CD4-positive, alpha-beta T cell treated with Interleukin-17A for 4 hours (primary cell): ENCODE data around the gene ANTXR2.
A peak's percentile ranks its signal among the peaks of the same experiment; 100 is the strongest.
"Not testable (repeated sequence)": the region's sequence is repeated elsewhere in the genome, so short reads cannot be mapped to it uniquely, and the experiment has no call there.

ENCODE experiments used
- DNase-seq: peaks from one replicate; pipeline ENCODE4 v3.0.0-alpha.2; 2020; ENCODE audit warnings: mixed read lengths

The ANTXR2 gene

DNA sequence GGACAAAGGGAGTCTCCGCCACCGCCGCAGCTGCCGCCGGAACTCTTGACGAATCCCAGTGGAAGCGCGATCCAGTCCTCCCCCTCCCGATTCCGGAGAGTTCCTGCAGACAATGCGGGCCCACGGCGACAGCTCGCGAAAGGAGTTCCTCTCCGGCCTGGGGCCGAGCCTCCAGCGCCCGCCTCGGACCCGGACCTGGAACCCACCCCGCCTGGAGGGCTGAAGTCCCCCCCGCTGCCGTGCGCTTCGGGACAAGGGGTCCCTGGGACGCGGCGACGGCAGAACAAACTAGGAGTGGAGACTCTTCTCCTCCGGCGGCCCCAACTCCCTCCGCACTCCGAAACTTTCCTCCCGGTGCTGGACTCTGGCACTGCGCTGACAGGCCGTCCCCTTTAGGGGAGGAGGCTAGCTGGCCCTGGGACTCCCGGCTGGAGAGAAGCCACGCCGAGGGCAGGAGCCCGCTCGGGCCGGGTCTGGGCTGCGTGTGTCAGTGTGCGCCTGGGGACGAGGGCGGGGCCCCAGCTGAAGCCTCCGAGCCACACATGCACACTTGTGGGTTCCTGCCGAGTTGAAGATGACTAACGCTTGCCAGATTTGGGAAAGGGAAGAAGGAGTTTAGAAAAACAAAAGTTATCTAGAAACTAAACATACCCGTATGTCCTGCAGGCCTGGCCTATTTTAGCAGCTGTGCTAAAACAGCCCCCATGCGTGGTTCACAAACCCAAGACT lies at the start of gene ANTXR2:
TSS of gene ANTXR2 (minus strand) at position 486 of the 729 bp plus-strand sequence. CDS start 669 bp downstream, outside the sequence.
- DNase-seq, result peak; percentile 88

DNA sequence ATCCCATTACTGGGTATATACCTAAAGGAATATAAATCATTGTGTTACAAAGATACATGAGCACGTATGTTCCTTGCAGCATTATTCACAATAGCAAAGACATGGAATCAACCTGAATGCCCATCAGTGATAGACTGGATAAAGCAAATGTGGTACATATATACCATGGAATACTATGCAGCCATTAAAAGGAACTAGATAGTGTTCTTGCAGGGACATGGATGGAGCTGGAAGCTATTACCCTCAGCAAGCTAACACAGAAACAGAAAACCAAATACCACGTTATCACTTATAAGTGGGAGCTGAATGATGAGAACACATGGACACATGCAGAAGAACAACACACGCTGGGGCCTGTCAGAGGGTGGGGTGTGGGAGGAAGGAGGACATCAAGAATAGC lies 48.8 kb upstream of the ANTXR2 start:
- not testable (repeated sequence) for DNase-seq

- DNase-seq, result not testable (repeated sequence)
Observed at GRCh38 chr4:80119620-80120019, 46.6 kb upstream of the ANTXR2 start.

GRCh38 chr4:80116516-80116915 lies 43.5 kb upstream of the ANTXR2 start:
- DNase-seq, result no peak

DNA sequence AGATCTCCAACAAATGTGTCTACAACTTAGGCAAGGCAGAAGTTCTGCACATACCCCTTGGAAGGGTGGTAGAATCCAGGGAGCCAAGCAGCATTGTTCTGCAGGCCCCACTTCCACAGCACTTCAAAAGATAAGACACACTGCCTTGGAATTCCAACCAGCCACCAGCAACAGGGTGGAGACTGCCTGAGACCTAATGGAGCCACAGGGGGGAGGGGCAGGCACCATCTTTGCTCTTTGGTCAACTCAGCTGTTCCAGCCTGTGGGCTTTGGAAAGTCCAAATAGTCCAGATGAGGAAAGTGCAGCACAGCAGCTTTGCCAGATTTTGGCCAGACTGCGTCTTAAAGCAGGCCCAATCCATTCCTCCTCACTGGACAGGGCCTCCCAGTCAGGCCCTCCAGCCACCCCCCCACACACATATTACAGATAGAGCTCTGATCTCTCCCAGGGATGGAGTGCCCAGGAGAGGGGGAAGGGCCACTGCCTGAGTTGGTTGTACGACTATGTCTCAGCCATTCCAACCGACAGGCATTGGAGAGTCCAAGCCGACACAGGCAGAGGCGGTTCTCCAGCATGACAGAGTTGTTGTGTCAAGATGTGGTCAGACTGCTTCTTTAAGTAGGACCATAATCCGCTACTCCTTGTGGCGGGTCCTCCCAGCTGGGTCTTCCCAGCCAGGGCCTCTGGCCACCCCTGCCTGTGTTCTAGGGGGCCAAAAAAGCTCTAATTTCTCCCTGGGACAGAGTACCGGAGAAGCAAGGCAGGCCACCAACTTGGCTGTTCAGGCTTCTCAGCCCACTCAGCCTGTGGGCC lies 42.5 kb upstream of the ANTXR2 start:
- no peak for DNase-seq

GRCh38 chr4:80114732-80115265 lies 41.8 kb upstream of the ANTXR2 start:
- no peak for DNase-seq

DNA sequence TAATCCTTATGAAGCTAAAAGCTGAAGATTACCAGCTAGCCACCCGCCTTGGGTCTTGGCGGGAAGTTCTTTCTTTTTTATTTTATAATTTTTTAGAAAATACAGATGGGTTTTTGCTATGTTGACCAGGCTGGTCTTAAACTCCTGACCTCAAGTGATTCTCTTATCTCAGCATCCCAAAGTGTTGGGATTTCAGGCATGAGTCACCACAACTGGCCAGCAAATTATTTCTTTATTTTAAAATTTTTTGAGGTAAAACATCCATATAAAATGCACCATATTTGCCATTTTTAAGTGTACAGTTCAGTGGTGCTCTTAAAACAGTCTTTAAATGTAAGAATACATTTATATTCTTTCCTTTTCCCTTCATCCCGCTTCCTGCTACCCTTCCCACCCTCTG lies 40.6 kb upstream of the ANTXR2 start:
- no peak for DNase-seq

GRCh38 chr4:80112236-80112635 lies 39.2 kb upstream of the ANTXR2 start:
- DNase-seq, result no peak

DNA sequence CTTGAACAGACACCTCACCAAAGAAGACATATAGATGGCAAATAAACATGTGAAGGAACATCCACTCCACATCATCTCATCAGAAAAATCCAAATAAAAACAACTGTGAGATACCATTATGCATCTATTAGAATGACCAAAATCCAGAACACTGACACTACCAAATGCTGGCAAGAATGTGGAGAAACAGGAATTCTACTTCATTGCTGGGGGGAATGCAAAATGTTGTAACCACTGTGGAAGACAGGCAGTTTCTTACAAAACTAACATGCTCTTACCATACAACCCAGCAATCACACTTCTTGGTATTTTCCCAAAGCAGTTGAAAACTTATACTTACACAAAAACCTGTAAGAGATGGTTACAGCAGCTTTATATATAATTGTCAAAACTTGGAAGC lies 38.2 kb upstream of the ANTXR2 start:
- DNase-seq, result no peak

DNA sequence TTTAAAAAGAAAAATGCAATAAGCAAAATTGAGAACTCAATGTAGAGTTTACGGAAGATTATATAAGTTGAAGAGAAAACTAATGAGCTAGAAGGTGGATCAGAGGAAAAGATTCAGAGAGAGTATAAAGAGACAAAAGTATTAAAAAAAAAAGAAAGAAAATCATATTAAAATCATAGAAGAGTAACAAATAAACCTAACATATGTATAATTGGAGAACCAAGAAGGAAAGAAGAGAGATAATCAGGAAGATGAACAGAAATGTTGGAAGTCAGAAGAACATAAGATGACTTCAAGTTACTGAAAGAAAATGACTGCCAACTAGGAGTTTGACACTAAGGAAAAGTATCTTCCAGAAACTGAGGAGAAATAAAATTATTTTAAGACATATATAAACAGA lies 34.3 kb upstream of the ANTXR2 start:
- DNase-seq, result no peak

DNA sequence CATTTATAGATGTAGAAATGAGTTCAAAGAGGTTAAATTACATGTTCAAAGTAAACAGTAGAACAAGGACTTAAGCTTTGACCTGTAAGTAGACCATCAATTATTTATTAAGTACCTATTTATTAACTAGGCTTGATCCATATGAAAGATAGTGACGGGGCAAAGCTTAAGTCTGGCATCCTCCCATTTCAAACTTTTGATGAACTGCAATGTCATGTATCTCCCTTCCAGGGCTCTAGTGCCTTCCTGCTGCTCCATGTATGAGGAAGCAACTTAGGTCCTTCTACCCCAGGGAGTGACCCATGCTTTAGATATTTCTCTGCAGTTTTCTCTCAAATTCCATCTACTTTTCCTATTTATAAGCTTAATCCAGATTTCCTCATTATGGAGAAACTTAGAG lies 31.9 kb upstream of the ANTXR2 start:
- DNase-seq, result no peak

DNA sequence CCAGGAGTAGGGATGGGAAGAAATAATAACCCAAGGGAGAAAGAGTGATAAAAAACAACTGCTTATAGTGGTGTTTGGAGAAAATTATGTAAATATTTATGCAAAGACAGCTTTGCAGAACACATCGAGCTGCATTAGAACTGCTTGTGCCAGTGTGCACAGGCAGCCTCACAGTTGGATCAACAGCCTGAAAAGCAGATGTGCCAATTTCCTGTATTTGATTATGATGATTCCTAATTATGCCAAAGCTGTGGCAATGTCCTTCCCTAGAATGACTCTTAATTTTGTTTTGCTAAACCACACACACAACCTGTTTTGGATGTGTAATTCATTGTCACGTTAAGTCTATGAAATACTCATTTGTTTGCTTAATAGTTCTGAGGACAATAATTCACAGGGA lies 30.6 kb upstream of the ANTXR2 start:
- DNase-seq, result no peak

DNA sequence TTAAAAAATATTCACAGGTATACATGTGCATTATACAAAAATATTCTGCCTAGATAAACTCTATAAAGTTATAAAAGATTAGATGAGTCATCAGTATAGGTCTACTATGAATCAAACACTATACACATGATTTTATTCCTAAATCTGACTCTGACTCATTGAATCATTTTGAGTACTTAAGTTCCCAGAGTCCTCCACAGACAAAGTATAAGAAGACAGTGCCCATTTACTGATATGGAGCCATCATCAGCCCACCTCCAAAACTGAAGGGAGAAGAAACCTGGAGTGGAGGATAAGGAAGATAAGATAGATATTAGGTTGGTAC lies 28.7 kb upstream of the ANTXR2 start:
- DNase-seq, result no peak

GRCh38 chr4:80101071-80101791 lies 28.2 kb upstream of the ANTXR2 start:
- DNase-seq, result no peak

DNA sequence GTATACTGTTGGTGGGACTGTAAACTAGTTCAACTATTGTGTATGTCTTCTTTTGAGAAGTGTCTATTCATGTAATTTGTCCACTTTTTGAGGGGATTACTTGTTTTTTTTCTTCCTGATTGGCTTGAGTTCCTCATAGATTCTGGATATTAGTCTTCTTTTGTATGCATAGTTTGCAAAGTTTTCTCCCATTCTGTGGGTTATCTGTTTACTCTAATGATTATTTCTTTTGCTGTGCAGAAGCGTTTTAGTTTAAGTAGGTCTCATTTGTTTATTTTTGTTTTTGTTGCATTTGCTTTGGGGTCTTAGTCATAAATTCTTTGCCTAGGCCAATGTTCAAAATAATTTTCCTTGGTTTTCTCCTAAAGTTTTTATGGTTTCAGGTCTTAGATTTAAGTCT lies 26.6 kb upstream of the ANTXR2 start:
- DNase-seq, result no peak

DNA sequence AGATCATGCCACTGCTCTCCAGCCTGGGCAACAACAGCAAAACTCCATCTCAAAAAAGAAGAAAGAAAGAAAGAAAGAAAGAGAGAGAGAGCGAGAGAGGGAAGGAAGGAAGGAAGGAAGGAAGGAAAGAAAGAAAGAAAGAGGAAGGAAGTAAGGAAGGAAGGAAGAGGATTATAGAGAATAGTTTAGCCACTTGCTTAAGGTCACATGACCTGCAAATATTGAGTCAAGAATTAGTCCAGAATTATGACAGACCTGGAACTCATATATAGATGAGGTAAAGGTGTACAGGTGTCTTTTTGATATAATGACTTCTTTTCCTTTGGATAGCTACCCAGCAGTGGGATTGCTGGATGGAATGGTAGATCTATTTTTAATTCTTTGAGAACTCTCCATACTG lies 25.6 kb upstream of the ANTXR2 start:
- DNase-seq, result no peak

GRCh38 chr4:80097400-80098177 lies 24.6 kb upstream of the ANTXR2 start:
- DNase-seq, result no peak

DNA sequence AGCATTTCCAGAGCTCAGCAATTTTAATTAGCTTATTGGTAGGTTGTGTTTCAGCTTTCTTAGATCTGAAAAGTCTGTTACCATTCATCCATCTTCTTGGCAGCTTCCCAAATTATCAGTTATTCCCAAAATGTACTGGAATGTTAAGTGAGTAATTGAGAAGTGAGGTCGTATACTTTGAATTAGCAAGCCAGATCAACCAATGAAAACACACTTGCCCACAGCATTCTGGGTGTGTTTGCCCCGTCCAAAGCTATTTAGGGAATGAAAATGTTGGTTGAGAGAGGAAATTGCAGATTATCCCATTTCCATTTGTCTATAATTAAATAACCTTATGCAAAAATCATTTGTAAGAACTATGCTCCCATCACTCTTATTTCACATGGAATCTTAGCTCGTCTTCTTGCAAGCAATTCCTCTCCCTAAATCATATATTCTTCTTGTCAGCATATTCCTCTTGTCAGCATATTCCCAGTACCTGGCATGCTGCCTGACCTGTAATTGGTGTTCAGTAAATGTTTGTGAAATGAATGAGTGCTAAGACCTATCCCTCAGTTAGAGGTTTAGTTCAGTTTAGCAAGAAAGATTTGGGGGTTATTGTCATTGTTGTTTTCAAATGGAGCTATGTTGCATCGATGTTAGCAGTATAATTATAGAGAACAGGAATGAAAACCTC lies 23.3 kb upstream of the ANTXR2 start:
- DNase-seq, result no peak

GRCh38 chr4:80094191-80094590 lies 21.2 kb upstream of the ANTXR2 start:
- no peak for DNase-seq

- no peak for DNase-seq
Observed at GRCh38 chr4:80093563-80093962, 20.5 kb upstream of the ANTXR2 start.

GRCh38 chr4:80092847-80093246 lies 19.8 kb upstream of the ANTXR2 start:
- no peak for DNase-seq

- no peak for DNase-seq
Observed at GRCh38 chr4:80092088-80092487, 19.1 kb upstream of the ANTXR2 start.
